Panc1 (cell line): ENCODE data around the gene KCNB1.

Experiments used
- CTCF ChIP-seq: fragments of 450-650 bp; IDR thresholded peaks from 2 replicates; pipeline ENCODE4 v1.5.1; 2017; ENCODE audit warnings: mild to moderate bottlenecking
- POLR2AphosphoS5 ChIP-seq: IDR thresholded peaks from 2 replicates; pipeline ENCODE4 v1.6.1; 2012; ENCODE audit warnings: mild to moderate bottlenecking, low read depth, low read length, moderate library complexity
- SIN3A ChIP-seq: IDR thresholded peaks from 2 replicates; pipeline ENCODE4 v1.6.1; 2012; ENCODE audit warnings: low read depth, mild to moderate bottlenecking, low read length, moderate library complexity, borderline replicate concordance; ENCODE audit not compliant: insufficient read depth
- TCF7L2 ChIP-seq: IDR thresholded peaks from 2 replicates; pipeline ENCODE4 v1.6.1; 2011; ENCODE audit warnings: mild to moderate bottlenecking, low read depth, low read length, inconsistent platforms

- TF ChIP-seq CTCF = no peak
- TF ChIP-seq TCF7L2 = no peak
- TF ChIP-seq SIN3A = no peak
- no peak for TF ChIP-seq POLR2AphosphoS5
Observed at GRCh38 chr20:49361862-49362660, 120.4 kb downstream of the KCNB1 start.
